KBM-7 (cell line): ENCODE results near the gene DENND4A.
"Not testable (repeated sequence)": the region's sequence is repeated elsewhere in the genome, so short reads cannot be mapped to it uniquely, and the experiment has no call there.

ENCODE experiments used
- DNase-seq: peaks from one replicate; pipeline ENCODE4 v3.0.0-alpha.2; 2015
- in situ Hi-C: fragments of 300-500 bp; cut with MboI; formaldehyde crosslinking; loops from 2 replicates; pipeline ENCODE4 v1.14.3; 2020; ENCODE audit warnings: low sequenced_read_pairs, low pct_unique_long_range_greater_than_20kb, mixed read lengths

The DENND4A gene

DNA sequence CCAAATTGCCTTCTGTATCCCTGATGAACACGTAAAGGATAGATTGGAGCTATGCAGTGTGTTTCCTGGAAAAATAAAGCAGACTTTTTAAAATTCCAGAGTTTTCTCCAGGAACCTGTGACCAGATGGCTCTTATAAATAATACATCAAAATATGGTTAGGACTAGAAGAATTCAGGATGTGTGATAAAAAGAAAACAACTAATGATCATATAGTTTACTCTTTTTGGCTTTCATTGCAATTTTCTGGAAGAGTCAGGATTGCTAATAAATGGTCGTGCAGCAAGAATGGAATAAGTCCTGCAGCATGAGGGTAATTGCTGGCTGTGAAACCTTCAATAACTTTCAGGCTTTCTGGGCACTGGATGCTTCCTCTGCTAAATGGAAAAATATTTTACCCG lies 30.2 kb upstream of the DENND4A start:
- no peak for DNase-seq
- in situ Hi-C loops, result no loop called here

DNA sequence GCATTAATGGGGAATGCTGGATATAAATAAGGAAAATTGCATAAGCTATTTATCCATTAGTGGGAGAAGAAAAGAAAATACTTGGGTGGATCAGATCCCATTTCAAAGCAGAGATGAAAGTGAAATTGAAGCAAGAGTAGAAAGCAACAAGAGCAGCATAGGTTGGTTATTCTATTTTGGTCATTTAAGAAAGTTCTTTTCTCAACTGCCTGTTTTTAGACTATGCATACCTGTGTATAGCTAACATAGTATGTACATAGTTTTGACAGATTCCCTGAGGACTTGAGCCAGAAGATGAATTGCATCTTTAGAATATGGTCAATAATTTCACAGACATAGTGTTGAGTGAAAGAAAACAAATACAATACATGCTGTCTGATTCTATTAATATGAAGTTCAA lies 29.0 kb upstream of the DENND4A start:
- in situ Hi-C loops, result no loop called here
- no peak for DNase-seq

DNA sequence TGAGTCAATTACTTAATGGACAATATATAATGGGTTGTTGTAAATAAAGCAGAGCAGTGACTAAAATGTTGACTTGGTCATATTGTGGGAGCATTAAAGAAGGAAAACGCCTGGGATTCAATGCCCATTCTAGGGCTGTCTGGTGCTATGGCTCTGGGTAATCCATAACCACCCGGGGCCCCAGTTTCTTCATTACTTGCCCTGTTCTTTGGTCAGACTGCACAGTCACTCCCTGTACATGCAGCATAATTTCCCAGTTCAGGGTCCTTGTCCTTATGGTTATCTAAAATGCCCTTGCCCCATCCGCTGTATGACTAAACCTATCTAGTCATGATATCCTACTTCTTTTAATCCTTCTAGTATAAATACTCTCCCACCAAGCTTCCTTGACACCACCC lies 27.5 kb upstream of the DENND4A start:
- DNase-seq, result no peak
- in situ Hi-C loops, result no loop called here

DNA sequence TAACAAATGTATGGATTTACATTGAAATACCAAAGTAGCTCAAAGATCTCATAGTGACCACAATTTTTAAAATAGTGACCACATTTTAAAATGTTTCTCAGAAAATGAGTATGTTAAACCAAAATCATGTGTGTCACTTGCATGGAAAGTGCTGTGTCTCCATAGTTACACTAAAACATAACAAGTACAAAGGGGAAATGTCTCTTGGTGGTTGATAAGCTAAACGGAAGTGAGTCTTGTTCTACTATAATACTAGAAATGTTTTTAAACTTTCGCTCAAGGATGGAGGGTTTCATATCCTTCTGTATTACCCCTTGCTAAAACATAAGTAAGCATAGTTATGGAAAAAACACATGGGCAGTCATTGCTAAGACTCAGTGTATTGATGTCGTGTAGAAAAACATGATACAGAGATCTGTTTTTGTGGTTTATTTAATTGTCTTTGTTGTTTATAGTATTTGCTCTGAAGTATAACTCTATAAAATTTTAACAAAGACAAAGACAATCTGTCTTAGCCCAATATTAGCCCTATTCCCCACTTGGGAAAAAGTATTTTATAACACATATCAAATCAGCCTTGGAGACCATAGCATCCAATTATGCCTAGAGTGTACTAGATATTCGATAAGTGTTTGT lies 27.0 kb upstream of the DENND4A start:
- in situ Hi-C loops, result no loop called here
- peak; percentile 92 for DNase-seq

DNA sequence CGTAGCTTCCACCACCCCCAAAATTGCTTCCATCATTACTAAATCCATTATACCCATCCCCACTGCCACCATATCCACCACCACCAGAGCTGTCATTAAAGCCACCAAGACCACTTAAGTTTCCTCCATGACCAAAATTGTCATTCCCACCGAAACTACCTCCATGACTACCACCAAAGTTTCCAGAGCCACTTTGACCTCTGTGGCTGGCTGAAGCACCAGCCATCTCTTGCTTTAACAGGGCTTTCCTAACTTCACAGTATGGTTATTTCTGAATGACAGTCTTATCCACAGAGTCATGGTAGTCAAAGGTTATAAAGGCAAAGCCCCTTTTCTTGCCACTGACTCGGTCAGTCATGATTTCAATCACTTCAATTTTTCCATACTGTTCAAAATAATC lies 24.3 kb upstream of the DENND4A start:
- DNase-seq, result no peak
- in situ Hi-C loops, result no loop called here

DNA sequence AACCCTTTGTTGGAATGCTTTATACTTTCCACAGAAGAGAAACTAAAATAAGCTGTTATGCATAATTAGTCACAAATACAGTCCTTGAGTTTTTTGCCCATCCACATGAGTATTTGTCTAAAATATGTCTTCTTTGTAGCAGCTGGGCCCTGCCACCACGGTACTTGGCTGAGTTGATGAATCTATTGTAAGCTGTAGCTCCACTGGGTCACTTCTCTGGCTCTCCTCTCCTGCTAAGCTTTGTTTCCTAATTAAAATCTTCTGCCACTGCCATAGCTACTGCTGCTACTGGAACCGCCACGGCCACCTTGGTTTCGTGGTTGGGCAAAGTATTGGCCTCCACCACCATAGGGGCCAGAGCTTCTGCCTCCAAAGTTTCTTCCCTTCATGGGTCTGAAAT lies 23.9 kb upstream of the DENND4A start:
- DNase-seq, in situ Hi-C loops: not testable (repeated sequence)

DNA sequence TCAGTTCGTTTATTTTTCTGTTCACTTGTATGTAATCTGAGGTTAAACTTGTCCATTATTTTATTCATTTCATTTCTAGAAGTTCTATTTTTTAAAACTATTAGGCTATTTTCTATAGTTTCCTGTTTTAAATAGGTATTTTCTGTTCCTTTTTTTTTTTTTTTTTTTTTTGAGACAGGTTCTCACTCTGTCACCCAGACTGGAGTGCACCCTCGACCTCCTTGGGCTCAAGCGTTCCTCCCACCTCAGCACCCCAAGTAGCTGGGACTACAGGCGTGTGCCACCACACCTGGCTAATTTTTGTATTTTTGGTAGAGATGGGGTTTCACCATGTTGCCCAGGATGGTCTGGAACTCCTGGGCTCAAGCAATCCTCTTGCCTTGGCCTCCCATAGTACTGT lies 22.2 kb upstream of the DENND4A start:
- in situ Hi-C loops, DNase-seq: not testable (repeated sequence)

DNA sequence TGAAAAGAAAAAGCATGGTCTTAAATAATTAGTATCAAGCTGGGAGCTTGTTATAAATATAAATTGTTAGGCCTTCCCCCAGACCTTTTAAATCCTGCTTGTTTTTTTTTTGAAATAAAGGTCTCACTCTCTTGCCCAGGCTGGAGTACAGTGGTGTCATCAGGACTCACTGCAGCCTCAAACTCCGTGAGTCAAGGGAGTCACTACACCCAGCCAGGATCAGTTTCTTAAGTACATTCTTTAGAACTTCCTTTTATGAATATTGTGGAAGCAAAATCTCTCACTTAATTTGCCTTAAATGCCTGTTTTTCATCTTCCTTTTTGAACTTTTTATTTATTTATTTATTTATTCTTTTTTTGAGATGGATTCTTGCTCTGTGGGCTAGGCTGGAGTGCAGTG lies 20.8 kb upstream of the DENND4A start:
- in situ Hi-C loops, result no loop called here
- no peak for DNase-seq

GRCh38 chr15:65812467-65812866 lies 20.4 kb upstream of the DENND4A start:
- in situ Hi-C loops, result no loop called here
- no peak for DNase-seq

GRCh38 chr15:65811835-65812234 lies 19.7 kb upstream of the DENND4A start:
- no peak for DNase-seq
- in situ Hi-C loops, result no loop called here

- in situ Hi-C loops, DNase-seq: not testable (repeated sequence)
These were observed 19.1 kb upstream of the DENND4A start for GRCh38 chr15:65811011-65811733.

GRCh38 chr15:65806397-65806796 lies 14.3 kb upstream of the DENND4A start:
- DNase-seq, result no peak
- in situ Hi-C loops, result no loop called here

DNA sequence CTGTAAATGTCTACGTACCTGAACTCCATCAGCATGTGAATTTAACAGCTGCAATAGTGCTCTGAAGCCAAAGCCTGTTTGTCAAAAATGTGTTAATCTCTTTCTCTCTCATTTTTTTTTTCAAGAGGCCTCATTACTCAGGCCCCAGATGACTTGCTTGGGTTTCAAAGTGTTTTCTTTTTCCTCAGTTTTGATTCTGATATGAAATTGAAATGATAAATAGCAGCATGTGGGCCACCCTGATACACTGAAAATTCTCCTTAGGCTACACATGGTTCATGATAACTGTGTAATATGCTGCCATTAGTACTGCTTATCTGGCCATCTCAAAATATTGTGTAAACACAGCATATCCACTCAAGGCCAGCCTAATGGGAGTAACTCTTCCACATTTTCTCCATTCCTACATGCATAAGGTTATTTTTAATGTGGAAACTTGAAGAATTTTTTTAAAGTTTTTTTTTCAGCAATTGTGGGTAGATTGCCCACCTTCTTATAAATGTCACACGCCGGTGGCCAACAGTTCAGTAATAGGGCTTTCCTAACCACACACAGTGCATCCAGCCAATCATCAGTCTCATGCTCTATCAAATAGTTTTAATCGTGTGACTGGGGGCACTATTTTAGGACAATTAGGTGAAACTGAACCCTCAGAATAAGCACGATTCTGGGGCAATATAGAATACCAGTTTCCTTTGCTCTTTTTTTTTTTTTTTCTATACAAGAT lies 13.1 kb upstream of the DENND4A start:
- no peak for DNase-seq
- in situ Hi-C loops, result no loop called here

- in situ Hi-C loops, result no loop called here
- DNase-seq, result peak; percentile 42
These were observed 12.3 kb upstream of the DENND4A start for GRCh38 chr15:65804252-65804931.

- peak; percentile 60 for DNase-seq
- in situ Hi-C loops, result no loop called here
These were observed 9.2 kb upstream of the DENND4A start for GRCh38 chr15:65801229-65801805.

DNA sequence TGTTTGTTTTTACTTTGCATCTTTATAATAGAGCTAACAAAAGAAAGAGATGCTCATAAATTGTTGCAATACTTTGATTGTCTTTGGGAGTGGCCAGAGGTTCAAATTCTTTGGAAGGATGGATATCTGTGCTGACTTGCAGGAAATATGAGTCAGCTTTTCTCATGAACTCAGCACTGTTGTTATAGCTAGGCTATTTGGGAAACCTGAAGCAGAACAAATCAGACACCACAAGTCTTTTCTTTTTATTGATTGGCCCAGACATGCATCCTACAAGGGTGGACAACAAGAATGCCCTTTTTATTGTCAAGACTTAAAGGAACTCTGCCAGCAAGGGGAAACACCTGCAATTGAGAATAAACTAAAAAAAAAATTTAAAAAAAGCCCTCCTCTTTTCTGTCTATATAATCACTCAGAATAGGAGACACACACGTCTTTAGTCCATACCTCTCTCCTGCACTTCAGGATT lies 4.6 kb upstream of the DENND4A start:
- peak; percentile 63 for DNase-seq
- in situ Hi-C loops, result no loop called here

GRCh38 chr15:65795663-65796216 lies 3.6 kb upstream of the DENND4A start:
- no peak for DNase-seq
- in situ Hi-C loops, result no loop called here

GRCh38 chr15:65793818-65794104 lies 1.7 kb upstream of the DENND4A start:
- no peak for DNase-seq
- in situ Hi-C loops, result no loop called here
